Hepatocyte (in vitro differentiated cells): Measurements from ENCODE around the gene MSI2. TPM values are rescaled to one million over a fixed set of nuclear protein-coding genes. Genes with fewer than 3 reads are reported as not detected.

Experiments used
- DNase-seq: peaks from one replicate; pipeline ENCODE4 v3.0.0-alpha.2; 2016; ENCODE audit warnings: low spot score
- H2AFZ ChIP-seq: fragments of 200-600 bp; sonication (generic); 2 replicates; pipeline ENCODE4 v1.6.0; 2016; ENCODE audit warnings: antibody characterized with exemption, mild to moderate bottlenecking
- H3K27ac ChIP-seq: fragments of 200-600 bp; sonication (generic); 2 replicates; pipeline ENCODE4 v1.5.1; 2016; ENCODE audit warnings: mild to moderate bottlenecking
- H3K27me3 ChIP-seq: fragments of 200-600 bp; sonication (generic); 2 replicates; pipeline ENCODE4 v1.6.1; 2016
- H3K36me3 ChIP-seq: fragments of 200-600 bp; sonication (generic); replicated peaks from 2 replicates; pipeline ENCODE4 v1.5.1; 2016; ENCODE audit warnings: low read depth; ENCODE audit not compliant: insufficient read depth
- H3K4me1 ChIP-seq: fragments of 200-600 bp; sonication (generic); 2 replicates; pipeline ENCODE4 v1.5.1; 2016; ENCODE audit warnings: mild to moderate bottlenecking, moderate library complexity; ENCODE audit not compliant: insufficient read depth
- H3K4me2 ChIP-seq: fragments of 200-600 bp; sonication (generic); 2 replicates; pipeline ENCODE4 v1.6.0; 2016
- H3K4me3 ChIP-seq: fragments of 200-600 bp; sonication (generic); 2 replicates; pipeline ENCODE4 v1.5.1; 2016; ENCODE audit warnings: mild to moderate bottlenecking
- H3K79me2 ChIP-seq: fragments of 200-600 bp; sonication (generic); 2 replicates; pipeline ENCODE4 v1.6.0; 2017; ENCODE audit warnings: mild to moderate bottlenecking
- H3K9me2 ChIP-seq: fragments of 200-600 bp; sonication (generic); replicated peaks from 2 replicates; pipeline ENCODE4 v1.6.0; 2017; ENCODE audit warnings: mild to moderate bottlenecking; ENCODE audit not compliant: insufficient read depth
- H3K9me3 ChIP-seq: fragments of 200-600 bp; sonication (generic); 2 replicates; pipeline ENCODE4 v1.5.1; 2016; ENCODE audit warnings: low read depth, mild to moderate bottlenecking
- H4K20me1 ChIP-seq: fragments of 200-600 bp; sonication (generic); 2 replicates; pipeline ENCODE4 v1.6.0; 2016; ENCODE audit warnings: mild to moderate bottlenecking; ENCODE audit not compliant: insufficient read depth, poor library complexity, severe bottlenecking
- CTCF ChIP-seq: fragments of 200-600 bp; sonication (generic); IDR thresholded peaks from 2 replicates; pipeline ENCODE4 v1.5.1; 2016; ENCODE audit warnings: antibody characterized with exemption, mild to moderate bottlenecking; ENCODE audit not compliant: poor library complexity
- EZH2 ChIP-seq: fragments of 200-600 bp; sonication (generic); IDR thresholded peaks from 2 replicates; pipeline ENCODE4 v1.6.1; 2016; ENCODE audit warnings: antibody characterized with exemption, mild to moderate bottlenecking, borderline replicate concordance
- EZH2phosphoT487 ChIP-seq: fragments of 200-600 bp; sonication (generic); IDR thresholded peaks from one replicate; pipeline ENCODE4 v1.6.1; 2018; ENCODE audit warnings: antibody characterized with exemption, mild to moderate bottlenecking, low read depth, moderate library complexity; ENCODE audit not compliant: unreplicated experiment, severe bottlenecking
- WGBS: methylation state at CpG from one replicate; pipeline ENCODE4 v1.1.6; 2016; ENCODE audit warnings: low lambda C conversion rate; ENCODE audit errors: missing lambda C conversion rate; 5-methylcytosine and 5-hydroxymethylcytosine counted together
- polyA plus RNA-seq: library from polyadenylated mRNA; unstranded; fragments of >200 nt; fragmentation: Nextera tagmentation; extraction: Ambion mirVana; gene quantifications from 2 replicates; pipeline ENCODE4 v1.2.1, GENCODE V29; 2016
- total RNA-seq: library from RNA; depleted of rRNA; stranded (reverse); fragments of >200 nt; gene quantifications from 2 replicates; pipeline ENCODE4 v1.2.3, GENCODE V29; 2014

MSI2 gene
- total and polyA plus RNA-seq, 2 experiments from 2014 or later = 16.1 to 60.6 TPM

- H4K20me1 ChIP-seq = no peaks in the 10 kb centered on the region
- no peak for DNase-seq
- no peak for TF ChIP-seq CTCF
- no peak for TF ChIP-seq EZH2
- TF ChIP-seq EZH2phosphoT487 = no peak
- H3K36me3 ChIP-seq = no peaks in the 10 kb centered on the region
- no peak overlapping the region for H3K4me2 ChIP-seq
- no peaks in the 10 kb centered on the region for H3K9me2 ChIP-seq
- H3K27ac ChIP-seq = no peak overlapping the region
- no peaks in the 10 kb centered on the region for H3K79me2 ChIP-seq
- no peak overlapping the region for H3K4me3 ChIP-seq
- 84% methylated on average over 2 of the region's 2 CpGs for WGBS
- H3K4me1 ChIP-seq = no peaks in the 10 kb centered on the region
- peaks cover 9% of the 10 kb centered on the region for H3K27me3 ChIP-seq
- H3K9me3 ChIP-seq = no peaks in the 10 kb centered on the region
- H2AFZ ChIP-seq = no peak overlapping the region
Observed at GRCh38 chr17:57720386-57721035, 464.2 kb downstream of the MSI2 start.

- H3K36me3 ChIP-seq = no peaks in the 10 kb centered on the region
- H3K79me2 ChIP-seq = no peaks in the 10 kb centered on the region
- no peak for TF ChIP-seq CTCF
- TF ChIP-seq EZH2phosphoT487 = no peak
- no peak for TF ChIP-seq EZH2
- 85% methylated on average over 3 of the region's 3 CpGs for WGBS
- no peak overlapping the region for H3K4me2 ChIP-seq
- H3K27me3 ChIP-seq = no peaks in the 10 kb centered on the region
- H3K4me3 ChIP-seq = no peak overlapping the region
- DNase-seq = no peak
- H4K20me1 ChIP-seq = no peaks in the 10 kb centered on the region
- no peaks in the 10 kb centered on the region for H3K9me2 ChIP-seq
- no peak overlapping the region for H3K27ac ChIP-seq
- no peaks in the 10 kb centered on the region for H3K9me3 ChIP-seq
- no peaks in the 10 kb centered on the region for H3K4me1 ChIP-seq
- no peak overlapping the region for H2AFZ ChIP-seq
Observed at GRCh38 chr17:57721967-57722703, 465.8 kb downstream of the MSI2 start.

GRCh38 chr17:57722704-57723043 lies 466.4 kb downstream of the MSI2 start:
- Histone ChIP-seq H2AFZ (no peak overlapping the region), H3K79me2 (no peaks in the 10 kb centered on the region), H3K27ac (no peak overlapping the region), H3K36me3 (no peaks in the 10 kb centered on the region), H3K4me2 (no peak overlapping the region), H3K4me1 (no peaks in the 10 kb centered on the region), H3K4me3 (no peak overlapping the region), H3K9me3 (no peaks in the 10 kb centered on the region), H4K20me1 (no peaks in the 10 kb centered on the region), H3K27me3 (no peaks in the 10 kb centered on the region), H3K9me2 (no peaks in the 10 kb centered on the region)
- WGBS = 88% methylated on average over 7 of the region's 7 CpGs
- TF ChIP-seq EZH2phosphoT487 (no peak), CTCF (no peak), EZH2 (no peak)
- no peak for DNase-seq
